ENCODE data around the gene SMOC2.

- no peak for TF ChIP-seq POLR2A (IDR thresholded peaks at IDR 0.05; ENCODE audit: low read depth, low read length)
- TF ChIP-seq CTCF (conservative IDR thresholded peaks at IDR 0.05; ENCODE audit: low read depth, low read length) = no peak
- no peak for TF ChIP-seq CHD1 (IDR thresholded peaks at IDR 0.05; ENCODE audit: low read depth, low read length)
- no peak for TF ChIP-seq BHLHE40 (IDR thresholded peaks at IDR 0.05; ENCODE audit: low read depth, low read length)
- no peak for TF ChIP-seq MAZ (IDR thresholded peaks at IDR 0.05; ENCODE audit: borderline replicate concordance, low read depth, low read length)
- no peak for TF ChIP-seq RAD21 (IDR thresholded peaks at IDR 0.05; ENCODE audit: low read length)
- no peak for TF ChIP-seq USF2 (IDR thresholded peaks at IDR 0.05; ENCODE audit: low read depth, low read length)
- no peak for TF ChIP-seq ELK1 (IDR thresholded peaks at IDR 0.05; ENCODE audit: borderline replicate concordance, low read depth, low read length)
- no peak for TF ChIP-seq CEBPB (IDR thresholded peaks at IDR 0.05; ENCODE audit: low read depth, low read length)
- TF ChIP-seq RCOR1 (IDR thresholded peaks at IDR 0.05; ENCODE audit: insufficient replicate concordance, low read length) = no peak
Measured at GRCh38 chr6:168525114-168525513, 84.1 kb downstream of the SMOC2 start.

Data from IMR-90 (cell line).